Lower lobe of right lung (tissue), 2 donors: ENCODE measurements around the gene ACTL10. TPM values are rescaled to one million over a fixed set of nuclear protein-coding genes. Genes with fewer than 3 reads are reported as not detected.

Experiments
- ATAC-seq, 2 donors: fragments of 200-7000 bp; cut with Tn5 transposase; one replicate each; pipeline ENCODE4 v1.9.1; 2020 to 2022; ENCODE audit warnings: mild to moderate bottlenecking in 2 of 2, moderate library complexity in 2 of 2
- DNase-seq: peaks from one replicate; pipeline ENCODE4 v3.0.0-alpha.2; 2020
- H3K27ac ChIP-seq: fragments of 200-600 bp; one replicate; pipeline ENCODE4 v1.8.0; 2022
- H3K27me3 ChIP-seq: fragments of 200-600 bp; one replicate; pipeline ENCODE4 v1.8.0; 2022; ENCODE audit warnings: low read depth
- H3K36me3 ChIP-seq: fragments of 200-600 bp; one replicate; pipeline ENCODE4 v1.8.0; 2022; ENCODE audit warnings: mild to moderate bottlenecking
- H3K4me1 ChIP-seq: fragments of 200-600 bp; one replicate; pipeline ENCODE4 v1.8.0; 2022
- H3K4me3 ChIP-seq: fragments of 200-600 bp; one replicate; pipeline ENCODE4 v1.8.0; 2022; ENCODE audit warnings: mild to moderate bottlenecking
- H3K9me3 ChIP-seq: fragments of 200-600 bp; one replicate; pipeline ENCODE4 v1.8.0; 2022
- CTCF ChIP-seq: fragments of 200-600 bp; IDR thresholded peaks from one replicate; pipeline ENCODE4 v1.8.0; 2022; ENCODE audit warnings: antibody characterized with exemption, mild to moderate bottlenecking
- intact Hi-C: fragments of 100-400 bp; cut with DNase I; formaldehyde crosslinking; loops from one replicate; pipeline ENCODE4 v1.11.0; 2022
- total RNA-seq: library from RNA; stranded (reverse); fragmentation: NEBNext Ultra II Directional; extraction: Animal tissue kit (Norgen Biotek cat#: 25700); gene quantifications from one replicate; pipeline ENCODE4 v1.2.1, GENCODE V29; 2021
- donor health status: DM: no; HTN: yes; CAD: no; lungs with severe emphysema.

ACTL10 gene
- total RNA-seq, 1 donor from 2014 or later = 1.3 TPM

DNA sequence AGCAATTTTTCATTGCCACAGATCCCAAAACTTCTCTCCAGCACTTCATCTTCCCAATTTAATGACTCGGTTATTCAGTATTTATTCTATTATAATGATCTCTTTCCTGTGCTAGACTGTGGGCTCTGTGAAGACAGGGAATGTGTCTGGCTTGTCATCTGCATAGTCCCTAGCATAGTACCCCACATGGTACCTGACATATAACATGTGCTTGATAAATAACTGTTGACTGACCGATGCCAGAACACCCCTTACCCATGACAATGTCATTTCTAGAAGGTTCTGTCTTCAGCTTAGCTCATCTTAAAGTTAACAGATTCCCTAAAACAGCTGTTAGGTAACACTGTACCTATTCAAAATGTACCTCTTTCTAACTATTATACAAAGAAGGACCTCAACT lies 49.8 kb downstream of the ACTL10 start:
- Histone ChIP-seq H3K36me3 (peaks cover 38% of the 10 kb centered on the region), H3K4me3 (no peak overlapping the region), H3K4me1 (peaks cover 21% of the 10 kb centered on the region), H3K27ac (no peak overlapping the region), H3K27me3 (no peaks in the 10 kb centered on the region), H3K9me3 (no peaks in the 10 kb centered on the region)
- no peak for TF ChIP-seq CTCF
- no peak for DNase-seq
- intact Hi-C loops = no loop called here
- no peak for ATAC-seq

Other genes starting within 250 kb of the ACTL10 start
- 6.7 TPM for gene SNTA1, start 223.2 kb upstream of the ACTL10 start, total RNA-seq
- gene CBFA2T2, start 176.8 kb upstream of the ACTL10 start, total RNA-seq = 18.2 TPM
- gene C20orf144, start 4.6 kb upstream of the ACTL10 start, total RNA-seq = not detected
- gene NECAB3, start 7.5 kb downstream of the ACTL10 start, total RNA-seq = 60.3 TPM
- 3.9 TPM for gene E2F1, start 19.4 kb downstream of the ACTL10 start, total RNA-seq
- gene PXMP4, start 53.4 kb downstream of the ACTL10 start, total RNA-seq = 60.5 TPM
- 5.6 TPM for gene ZNF341, start 65.1 kb downstream of the ACTL10 start, total RNA-seq
- gene CHMP4B, start 144.4 kb downstream of the ACTL10 start, total RNA-seq = 91.2 TPM